HS-27A (cell line): ENCODE measurements around the gene KCNE2.

Experiments
- DNase-seq: peaks from one replicate; pipeline ENCODE4 v3.0.0-alpha.2; 2012; ENCODE audit warnings: low read depth, missing footprints

KCNE2 gene

DNA sequence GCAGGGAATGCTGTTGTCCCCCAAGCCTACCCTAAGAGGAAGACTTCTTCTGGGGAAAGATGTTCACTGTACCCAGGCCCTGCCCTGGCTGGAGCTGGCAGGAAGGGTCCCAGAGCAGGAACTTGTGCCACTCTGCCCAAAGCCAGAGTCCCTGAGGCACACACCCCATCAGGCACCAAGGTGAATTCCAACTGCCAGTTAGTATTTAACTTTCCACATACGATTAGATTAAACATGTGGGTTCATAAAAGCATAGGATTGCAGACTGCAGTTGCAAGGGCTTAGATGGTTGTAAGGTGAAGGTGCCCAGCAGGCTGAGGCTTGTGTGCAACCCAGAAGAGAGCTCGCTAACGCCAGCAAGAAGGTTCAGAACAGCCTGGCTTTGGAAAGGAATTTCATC is at the start of gene KCNE2:
Gene KCNE2 (plus strand): TSS at position 274 of the 400 bp plus-strand sequence. CDS start 6,473 bp downstream, outside the sequence.
- no peak for DNase-seq

DNA sequence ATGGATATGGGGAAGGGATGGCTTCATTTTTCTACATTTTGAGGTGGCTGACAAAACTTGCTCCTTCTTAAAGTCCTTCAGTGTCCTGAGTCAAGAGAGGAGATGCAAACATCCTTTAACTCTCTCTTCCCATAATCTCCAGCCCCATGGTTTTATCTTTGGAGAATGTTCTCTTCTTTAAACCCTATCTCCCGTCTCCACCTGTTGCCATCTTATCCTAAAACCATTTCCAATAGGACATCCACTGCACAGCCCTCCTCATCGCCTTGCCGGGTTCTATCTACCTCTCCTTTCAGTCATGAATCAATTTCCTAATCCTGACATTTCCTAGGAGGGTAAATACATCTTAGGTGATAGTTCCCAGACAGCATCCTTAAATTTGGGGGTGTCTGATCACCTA is 44.2 kb upstream of the KCNE2 start:
- DNase-seq, result no peak

DNA sequence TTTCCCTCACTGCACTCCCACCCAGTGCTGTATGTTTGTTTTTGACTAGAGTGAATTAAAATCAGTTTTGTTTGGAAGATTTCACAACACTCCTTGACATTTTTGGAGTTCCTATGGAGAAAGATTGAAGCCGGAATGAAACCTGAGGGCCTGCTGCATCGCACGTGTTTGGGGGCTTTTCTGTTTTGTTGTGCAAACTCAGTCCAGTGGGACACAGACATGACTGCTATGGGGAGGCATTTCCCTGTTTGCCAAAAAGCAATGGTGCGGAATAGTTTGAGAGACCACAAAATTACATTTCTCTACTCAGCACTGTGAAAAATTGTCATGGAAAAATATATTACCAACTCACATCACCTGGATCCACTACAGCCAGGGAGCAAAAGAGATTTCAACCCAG is 43.8 kb upstream of the KCNE2 start:
- no peak for DNase-seq

DNA sequence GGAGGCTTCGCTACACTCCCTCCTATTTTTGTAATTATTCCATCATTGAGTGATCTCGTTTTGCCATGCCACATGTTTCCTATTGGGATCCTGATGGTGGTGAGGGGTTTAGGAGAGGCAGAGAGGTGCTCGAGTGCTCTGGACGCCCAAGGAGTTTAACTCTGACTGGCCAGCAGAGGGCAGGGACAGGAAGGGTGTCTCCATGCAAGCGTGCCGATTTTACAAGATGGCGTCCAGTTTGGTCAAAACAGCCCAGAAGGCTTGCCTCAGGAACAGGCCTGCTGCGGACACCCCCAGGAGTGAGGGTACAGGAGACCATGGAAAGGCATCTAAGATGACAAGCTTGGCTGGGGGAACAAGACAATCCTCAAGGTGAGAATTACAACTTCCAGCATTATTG is 33.8 kb upstream of the KCNE2 start:
- DNase-seq, result no peak

DNA sequence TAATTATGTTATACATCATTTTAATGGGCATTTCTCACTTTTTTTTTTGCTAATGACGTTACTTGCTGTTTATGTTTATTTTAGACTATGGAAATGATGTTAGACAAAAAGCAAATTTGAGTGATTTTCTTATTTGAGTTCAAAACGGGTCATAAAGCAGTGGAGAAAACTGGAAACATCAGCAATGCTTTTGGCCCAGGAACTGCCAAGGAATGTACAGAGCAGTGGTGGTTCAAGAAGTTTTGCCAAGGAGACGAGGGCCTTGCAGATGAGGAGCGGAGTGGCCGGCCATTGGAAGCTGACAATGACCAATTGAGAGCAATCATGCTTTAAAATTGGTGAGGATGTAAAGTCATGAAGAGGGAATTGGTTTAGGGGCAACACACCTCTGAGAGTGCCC is 32.1 kb upstream of the KCNE2 start:
- DNase-seq, result no peak

- no peak for DNase-seq
These were observed 31.5 kb upstream of the KCNE2 start for GRCh38 chr21:34332347-34332746.

DNA sequence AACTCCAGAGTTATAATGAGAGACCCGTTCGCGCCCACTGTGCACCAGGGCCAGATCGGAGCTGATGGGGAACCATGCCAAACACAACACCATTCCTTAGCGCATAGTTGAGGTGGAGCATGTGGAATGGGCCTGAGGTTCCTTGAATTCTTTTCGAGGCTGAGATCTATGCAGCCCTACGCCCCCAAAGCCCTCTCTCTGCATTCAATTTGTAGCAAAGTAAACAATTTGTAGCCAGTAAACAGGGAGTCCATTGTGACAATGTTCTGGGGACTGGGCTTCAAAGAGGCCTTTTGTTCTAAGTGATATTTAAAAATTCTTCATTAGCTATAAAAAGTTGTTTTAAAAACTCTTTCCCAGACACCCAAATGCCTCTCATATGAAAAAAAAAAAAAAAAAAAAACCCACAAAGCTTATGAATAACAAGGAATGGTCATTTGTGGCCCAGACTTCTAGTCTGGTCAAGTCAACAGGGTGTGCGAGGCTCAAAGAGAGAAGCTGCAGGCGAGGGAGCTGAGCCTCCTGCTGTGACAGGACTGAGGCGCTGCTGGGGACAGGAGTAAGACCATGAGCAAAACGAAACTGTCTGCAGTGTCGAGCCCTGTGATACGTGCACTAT is 30.6 kb upstream of the KCNE2 start:
- peak; percentile 60 for DNase-seq

- no peak for DNase-seq
These were observed 28.5 kb upstream of the KCNE2 start for GRCh38 chr21:34335316-34335715.

GRCh38 chr21:34336245-34336644 is 27.6 kb upstream of the KCNE2 start:
- no peak for DNase-seq

DNA sequence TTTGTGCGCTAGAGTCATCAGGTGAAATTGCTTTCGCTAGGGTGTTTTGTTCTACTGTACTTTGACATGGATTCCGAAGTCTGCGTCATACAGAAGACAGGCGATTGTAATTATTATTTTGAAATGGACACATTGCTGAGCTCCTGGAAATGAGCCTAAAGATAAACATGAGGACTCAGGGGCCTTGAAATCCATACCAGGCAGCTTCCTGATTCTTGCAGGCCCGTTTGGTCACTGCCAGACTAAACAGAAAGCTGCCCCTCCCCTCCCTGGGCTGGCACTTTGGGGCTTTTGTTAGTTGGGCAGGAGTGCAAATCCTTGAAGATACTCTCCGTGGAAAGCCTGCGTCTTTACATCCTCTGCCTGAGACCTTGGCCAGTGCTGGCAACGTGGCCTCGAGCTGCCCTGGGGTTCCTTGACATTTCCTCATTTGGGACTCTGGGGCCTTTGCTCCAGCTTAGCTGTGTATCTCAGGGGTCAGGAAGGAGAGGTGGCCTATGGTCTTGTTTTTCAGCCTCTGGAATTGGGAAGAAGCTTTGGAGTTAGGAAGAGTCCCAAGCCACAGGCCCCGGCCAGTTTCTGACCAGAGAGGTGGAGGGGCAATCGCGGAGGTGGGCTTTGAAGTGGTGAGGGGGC is 26.9 kb upstream of the KCNE2 start:
- peak; percentile 38 for DNase-seq

DNA sequence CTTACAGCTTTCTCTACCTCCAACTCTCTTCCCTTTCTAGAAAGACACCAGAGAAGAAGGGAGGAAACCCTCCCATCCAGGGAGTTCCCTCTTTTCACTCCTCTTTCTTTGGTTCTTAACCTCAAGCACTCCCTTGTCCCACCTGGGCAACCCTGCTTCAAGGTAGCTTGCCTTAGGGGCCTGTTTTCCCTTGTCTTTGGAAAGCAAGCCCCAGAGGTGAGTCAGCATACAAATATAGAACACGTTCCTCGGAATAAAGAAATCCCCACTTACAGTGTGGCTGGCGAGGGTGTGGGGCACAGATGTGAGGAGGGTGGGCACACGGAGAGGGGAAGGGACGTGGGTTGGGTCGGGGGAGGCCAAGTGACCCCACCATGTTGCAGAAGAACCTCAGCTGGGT is 26.1 kb upstream of the KCNE2 start:
- DNase-seq, result no peak

DNA sequence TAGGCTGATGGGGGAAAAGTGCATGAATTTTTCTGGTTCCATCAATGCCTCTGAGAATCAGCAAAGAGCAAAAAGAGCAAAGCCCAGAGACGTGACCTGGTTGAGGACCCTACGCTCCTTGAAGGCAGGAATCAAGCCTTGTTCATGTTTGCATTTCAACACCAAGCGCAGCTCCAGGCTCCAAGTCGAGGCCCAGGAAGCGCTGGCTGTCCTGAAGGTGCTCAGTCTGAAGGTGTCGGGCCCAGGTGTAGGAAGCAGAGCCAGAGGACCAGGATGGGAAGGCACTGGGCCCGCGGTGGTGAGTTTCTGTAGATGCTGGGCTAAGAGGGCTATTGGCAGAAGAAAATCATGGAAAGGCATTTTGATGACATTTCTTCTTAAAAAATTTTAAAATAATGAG is 25.6 kb upstream of the KCNE2 start:
- DNase-seq, result no peak

DNA sequence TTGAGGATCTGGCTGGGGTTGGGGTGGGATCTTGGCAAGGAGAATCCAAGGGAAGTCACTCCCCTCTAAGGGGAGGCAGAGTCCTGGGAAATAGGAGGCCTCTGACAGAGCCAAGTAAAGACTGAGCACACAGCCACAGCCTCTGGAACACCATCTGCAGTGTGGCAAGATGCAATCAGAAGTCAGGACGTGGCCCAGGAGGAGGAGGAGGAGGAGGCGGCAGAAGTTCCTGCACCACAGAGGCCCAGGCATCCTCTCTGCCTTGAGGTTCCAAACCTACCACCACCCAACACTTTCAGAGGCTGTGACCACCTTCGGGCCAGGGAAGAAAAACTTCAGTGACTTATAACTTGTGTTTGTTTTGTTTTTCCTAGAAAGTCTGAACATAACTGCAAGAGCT is 23.7 kb upstream of the KCNE2 start:
- DNase-seq, result no peak

DNA sequence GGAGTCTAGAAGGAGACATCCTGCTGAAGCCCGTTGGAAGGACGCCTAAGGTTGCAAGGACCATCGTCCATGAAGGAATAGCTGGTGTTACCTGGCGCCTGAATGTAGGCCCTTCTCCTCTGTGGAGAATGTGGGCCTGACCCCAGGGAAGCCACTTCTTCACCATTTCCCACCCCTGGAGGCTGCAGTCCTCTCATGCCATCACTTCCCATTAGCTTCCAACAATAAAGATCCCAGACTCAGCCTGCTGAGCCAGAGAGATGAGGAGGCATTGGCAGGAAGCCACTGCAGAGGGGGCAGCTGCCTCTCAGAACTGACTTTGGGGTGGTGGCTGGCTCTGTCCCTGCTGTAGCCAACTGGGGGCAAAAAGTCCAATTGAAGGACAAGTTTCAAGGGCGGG is 21.3 kb upstream of the KCNE2 start:
- no peak for DNase-seq

DNA sequence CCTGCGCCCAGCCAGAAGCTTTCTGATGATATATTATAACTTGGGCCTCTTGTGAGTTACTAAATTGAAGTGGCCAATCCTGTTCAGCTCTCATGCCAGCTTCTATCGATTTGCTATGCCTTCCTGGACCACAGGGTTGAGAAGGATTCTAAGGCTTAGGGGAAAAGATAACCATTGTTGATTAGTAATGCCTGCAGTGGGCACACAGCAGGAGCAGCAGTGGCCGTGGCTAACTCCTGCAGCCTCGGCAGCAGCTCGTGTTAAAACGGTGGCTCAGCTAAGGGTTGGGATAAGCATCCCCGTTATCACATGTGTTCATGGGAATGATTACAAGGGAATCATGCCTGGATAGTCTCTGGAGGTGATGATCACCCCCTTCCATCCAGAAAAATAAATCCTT is 20.5 kb upstream of the KCNE2 start:
- no peak for DNase-seq

DNA sequence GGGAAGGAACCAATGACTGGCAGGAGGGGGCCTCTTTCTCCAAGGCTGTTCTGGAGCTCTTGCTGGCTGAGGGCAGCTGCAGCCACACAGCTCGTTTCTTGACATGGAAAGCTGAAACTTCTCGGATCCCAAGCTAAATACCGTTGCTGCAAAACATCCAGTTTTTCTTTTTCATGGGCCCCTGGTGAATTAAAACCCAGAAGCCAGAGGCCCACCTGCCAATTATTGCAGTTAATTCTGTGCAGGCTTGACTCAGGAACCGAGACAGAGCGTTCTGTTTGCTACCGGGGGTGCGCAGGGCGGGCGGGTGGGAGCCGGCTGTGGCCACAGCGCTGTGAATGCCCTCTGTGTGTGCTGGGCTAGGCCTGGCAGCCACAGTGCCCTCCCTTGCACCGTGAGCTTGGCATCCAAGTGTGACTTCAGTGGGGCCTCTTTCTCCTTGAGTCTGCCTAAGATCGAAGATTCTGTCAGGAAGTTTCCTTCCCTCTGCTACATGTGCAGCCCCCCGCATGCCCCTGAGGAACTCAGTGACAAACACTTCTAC is 19.9 kb upstream of the KCNE2 start:
- no peak for DNase-seq

- no peak for DNase-seq
These were observed 19.2 kb upstream of the KCNE2 start for GRCh38 chr21:34344584-34344983.

DNA sequence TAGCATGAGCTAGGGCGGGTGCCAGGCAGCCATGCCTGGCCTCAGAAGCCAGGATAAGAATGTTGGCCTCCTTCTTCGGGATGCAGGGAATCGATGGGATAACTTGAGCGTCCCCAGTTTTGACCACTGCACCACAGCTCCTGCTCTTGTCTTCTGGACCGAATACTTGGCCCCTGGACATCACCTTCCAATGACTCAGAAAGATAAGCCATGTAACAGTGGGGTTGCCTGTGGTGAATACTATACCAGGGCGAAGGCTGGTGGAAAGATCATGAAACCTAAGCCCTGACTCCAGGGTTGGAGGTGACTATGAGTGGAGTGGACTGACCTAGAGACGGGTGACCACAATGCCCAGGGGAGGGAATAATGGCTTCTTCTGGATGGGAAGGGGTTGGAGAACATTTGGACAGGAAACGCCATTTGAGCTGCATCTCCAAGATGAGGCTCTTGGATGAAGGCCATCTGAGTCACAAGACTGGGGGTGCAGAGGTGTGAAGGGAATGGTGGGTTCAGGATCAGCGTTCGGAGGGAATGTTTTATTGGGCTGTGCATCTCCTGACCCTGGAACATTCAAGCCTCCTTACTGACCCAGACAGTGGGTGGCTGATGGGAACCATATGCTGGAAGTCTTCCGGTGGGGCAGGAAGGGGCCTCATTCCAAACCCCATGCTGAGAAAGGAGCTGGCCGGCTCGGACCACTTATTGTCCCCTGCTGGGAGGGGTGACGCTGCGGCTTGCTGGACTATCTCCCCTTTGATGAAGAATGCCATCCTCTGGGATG is 18.5 kb upstream of the KCNE2 start:
- no peak for DNase-seq

DNA sequence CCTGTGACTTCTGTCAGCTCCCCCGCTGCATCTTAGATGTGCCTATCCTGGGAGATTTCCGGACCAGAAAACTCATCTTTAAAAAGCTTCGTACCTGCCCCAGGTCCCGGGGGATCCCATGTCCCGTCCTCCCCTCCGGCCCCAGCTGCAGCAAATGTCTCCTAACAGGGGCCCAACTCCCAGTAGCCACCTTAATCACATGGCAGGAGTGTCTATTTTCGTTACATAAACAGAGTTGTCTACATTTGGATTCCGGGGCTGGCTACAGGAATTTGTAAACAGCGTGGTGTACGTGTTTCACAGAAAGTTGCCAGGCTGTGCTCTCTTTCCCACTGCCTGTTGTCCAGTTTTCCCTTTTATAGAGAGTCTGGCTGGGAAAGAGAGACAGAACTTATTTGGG is 17.9 kb upstream of the KCNE2 start:
- DNase-seq, result no peak

GRCh38 chr21:34348890-34349519 is 14.8 kb upstream of the KCNE2 start:
- DNase-seq, result no peak

DNA sequence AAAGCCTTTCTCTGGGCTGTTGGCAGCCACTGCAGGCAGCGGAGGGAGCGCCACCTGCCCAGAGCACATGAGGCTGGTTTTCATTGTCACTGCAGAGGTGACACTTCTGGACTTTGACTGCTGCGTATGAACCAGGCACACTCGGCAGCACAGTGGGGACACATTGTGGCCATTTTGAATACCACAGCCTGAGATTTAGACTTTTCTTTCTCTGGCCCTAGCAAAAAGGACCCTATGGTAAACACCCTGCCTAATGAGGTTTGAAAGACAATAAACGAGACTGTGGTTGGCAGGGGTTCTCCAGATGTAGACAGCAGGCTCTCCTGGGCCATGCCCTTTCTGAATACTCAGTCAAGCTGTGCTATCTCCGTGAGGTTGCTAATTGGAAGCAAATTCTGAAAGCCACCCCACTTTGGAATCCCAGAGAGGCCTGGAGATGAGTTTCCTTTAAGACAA is 12.0 kb upstream of the KCNE2 start:
- DNase-seq, result no peak

DNA sequence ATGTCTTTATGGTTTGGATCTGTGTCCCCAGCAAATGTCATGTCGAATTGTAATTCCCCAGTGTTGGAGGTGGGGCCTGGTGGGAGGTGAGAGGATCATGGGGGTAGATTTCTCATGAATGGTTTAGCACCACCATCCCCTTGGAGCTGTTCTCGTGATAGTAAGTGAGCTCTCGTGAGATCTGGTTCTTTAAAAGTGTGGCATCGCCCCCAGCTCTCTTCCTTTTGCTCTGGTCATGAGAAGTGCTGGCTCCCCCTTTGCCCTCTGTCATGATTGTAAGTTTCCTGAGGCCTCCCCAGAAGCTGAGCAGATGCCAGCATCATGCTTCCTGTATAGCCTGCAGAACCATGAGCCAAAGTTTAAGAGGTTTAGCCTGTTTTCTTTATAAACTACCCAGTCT is 11.2 kb upstream of the KCNE2 start:
- DNase-seq, result no peak

- DNase-seq, result no peak
These were observed 10.6 kb upstream of the KCNE2 start for GRCh38 chr21:34353182-34353581.
